H1 (cell line): ENCODE data around the gene DLX4. TPM values are rescaled to one million over a fixed set of nuclear protein-coding genes. Genes with fewer than 3 reads are reported as not detected.

Source experiments
- CTCF ChIA-PET: fragments of 300-600 bp; sonication (Branson Sonifier 250); formaldehyde crosslinking; loops from one replicate; lab custom pipeline; 2021; ENCODE audit not compliant: partially characterized antibody; lab: Charles Lee
- POLR2A ChIA-PET: fragments of 300-600 bp; sonication (Branson Sonifier 250); formaldehyde crosslinking; loops from one replicate; lab custom pipeline; 2021; ENCODE audit warnings: inconsistent platforms; ENCODE audit not compliant: partially characterized antibody; lab: Charles Lee
- DNase-seq, 2 experiments: peaks; one replicate each; pipeline versions ENCODE4 v3.0.0 to v3.0.0-alpha.2; 2010 to 2022; ENCODE audit warnings: low spot score in 2 of 2, low read depth in 1 of 2, mixed read lengths in 1 of 2
- FAIRE-seq: peaks from 2 replicates; lab custom pipeline; 2011; peaks lifted over from hg19 to GRCh38; lab: Jason Lieb, UNC
- H2AFZ ChIP-seq: 2 replicates; pipeline ENCODE4 v1.8.1; 2012; ENCODE audit warnings: low read length, inconsistent platforms
- H2AK5ac ChIP-seq: 2 replicates; pipeline ENCODE4 v1.6.1; 2013; ENCODE audit warnings: low read depth, low read length
- H2BK120ac ChIP-seq: replicated peaks from 2 replicates; pipeline ENCODE3; 2013; ENCODE audit warnings: low read depth, low read length, inconsistent platforms
- H2BK12ac ChIP-seq: 2 replicates; pipeline ENCODE4 v1.6.1; 2013; ENCODE audit warnings: low read depth, low read length
- H2BK15ac ChIP-seq: 2 replicates; pipeline ENCODE4 v1.6.1; 2013; ENCODE audit warnings: low read length
- H2BK20ac ChIP-seq: 2 replicates; pipeline ENCODE4 v1.6.1; 2013; ENCODE audit warnings: low read length
- H2BK5ac ChIP-seq: 2 replicates; pipeline ENCODE4 v1.6.1; 2013; ENCODE audit warnings: low read depth, low read length
- H3K14ac ChIP-seq: 2 replicates; pipeline ENCODE4 v1.6.1; 2013; ENCODE audit warnings: inconsistent platforms; ENCODE audit not compliant: insufficient read length
- H3K18ac ChIP-seq: 2 replicates; pipeline ENCODE4 v1.6.1; 2013; ENCODE audit warnings: low read length; ENCODE audit errors: extremely low read depth
- H3K23ac ChIP-seq: 2 replicates; pipeline ENCODE4 v1.6.1; 2013; ENCODE audit warnings: inconsistent platforms; ENCODE audit not compliant: insufficient read length
- H3K23me2 ChIP-seq: 2 replicates; pipeline ENCODE4 v1.6.1; 2013; ENCODE audit warnings: low read depth, low read length
- H3K27ac ChIP-seq: 2 replicates; pipeline ENCODE4 v1.6.1; 2011; ENCODE audit warnings: low read depth, low read length, inconsistent platforms
- H3K27me3 ChIP-seq, 4 experiments: replicated peaks in 1 of 4; 1 replicate in 1 of 4; 2 replicates in 3 of 4; pipeline versions ENCODE4 v1.6.1 to v1.8.1; 2011 to 2013; ENCODE audit warnings: low read length in 3 of 4, mild to moderate bottlenecking in 3 of 4, inconsistent platforms in 2 of 4, mixed read lengths in 2 of 4, moderate library complexity in 1 of 4; ENCODE audit not compliant: control insufficient read depth in 3 of 4, insufficient read depth in 3 of 4; ENCODE audit errors: extremely low read depth in 1 of 4
- H3K36me3 ChIP-seq, 4 experiments: 2 replicates each; pipeline versions ENCODE4 v1.6.1 to v1.8.1; 2011 to 2013; ENCODE audit warnings: mild to moderate bottlenecking in 4 of 4, low read length in 3 of 4, moderate library complexity in 2 of 4, control low read depth in 1 of 4, inconsistent platforms in 1 of 4; ENCODE audit not compliant: insufficient read depth in 4 of 4, control insufficient read depth in 2 of 4
- H3K4ac ChIP-seq: replicated peaks from 2 replicates; pipeline ENCODE3; 2013; ENCODE audit warnings: low read length, low read depth, mixed read lengths, inconsistent platforms; ENCODE audit not compliant: insufficient read length
- H3K4me1 ChIP-seq, 4 experiments: replicated peaks in 1 of 4; 1 replicate in 1 of 4; 2 replicates in 3 of 4; pipeline versions ENCODE4 v1.6.1 to v1.8.1; 2011 to 2013; ENCODE audit warnings: low read length in 3 of 4, inconsistent platforms in 2 of 4, mixed read lengths in 1 of 4; ENCODE audit not compliant: insufficient read depth in 4 of 4, control insufficient read depth in 3 of 4
- H3K4me2 ChIP-seq, 2 experiments: 2 replicates each; pipeline versions ENCODE4 v1.6.1 to v1.8.1; 2011 to 2013; ENCODE audit warnings: low read depth in 2 of 2, low read length in 2 of 2, control low read depth in 1 of 2, inconsistent platforms in 1 of 2, mild to moderate bottlenecking in 1 of 2; ENCODE audit not compliant: insufficient read depth in 1 of 2
- H3K4me3 ChIP-seq, 4 experiments: fragments of 200-600, 300-600 bp in 1 of 4; sonication (generic), shearing (Covaris generic), sonication (Bioruptor Twin) in 1 of 4; 2 replicates each; pipeline versions ENCODE4 v1.5.1 to v1.8.1; 2011 to 2016; ENCODE audit warnings: low read length in 4 of 4, low read depth in 3 of 4, control low read depth in 2 of 4, inconsistent platforms in 2 of 4, mild to moderate bottlenecking in 2 of 4, mixed read lengths in 1 of 4, moderate library complexity in 1 of 4; ENCODE audit not compliant: insufficient read depth in 2 of 4; ENCODE audit errors: extremely low read depth in 1 of 4
- H3K56ac ChIP-seq: replicated peaks from 2 replicates; pipeline ENCODE3; 2013; ENCODE audit warnings: low read depth, mild to moderate bottlenecking, mixed read lengths, low read length, inconsistent platforms; ENCODE audit not compliant: insufficient read length
- H3K79me1 ChIP-seq: 2 replicates; pipeline ENCODE4 v1.6.1; 2013; ENCODE audit warnings: low read depth, low read length, control low read depth
- H3K79me2 ChIP-seq, 2 experiments: 2 replicates each; pipeline versions ENCODE4 v1.6.1 to v1.8.1; 2012 to 2013; ENCODE audit warnings: low read length in 2 of 2, mild to moderate bottlenecking in 2 of 2, inconsistent platforms in 1 of 2; ENCODE audit not compliant: insufficient read depth in 2 of 2, control insufficient read depth in 1 of 2
- H3K9ac ChIP-seq, 4 experiments: replicated peaks in 1 of 4; 1 replicate in 1 of 4; 2 replicates in 3 of 4; pipeline versions ENCODE4 v1.6.1 to v1.8.1; 2011 to 2013; ENCODE audit warnings: low read depth in 3 of 4, low read length in 3 of 4, control low read depth in 2 of 4, mild to moderate bottlenecking in 2 of 4, moderate library complexity in 2 of 4, inconsistent platforms in 1 of 4; ENCODE audit errors: extremely low read depth in 1 of 4
- H3K9me3 ChIP-seq, 2 experiments: 2 replicates each; pipeline versions ENCODE4 v1.6.1 to v1.8.1; 2012 to 2013; ENCODE audit warnings: mild to moderate bottlenecking in 2 of 2, moderate library complexity in 2 of 2, control low read depth in 1 of 2, inconsistent platforms in 1 of 2, low read depth in 1 of 2, low read length in 1 of 2, mixed read lengths in 1 of 2; ENCODE audit not compliant: insufficient read depth in 2 of 2
- H4K20me1 ChIP-seq, 2 experiments: replicated peaks in 1 of 2; 2 replicates each; pipeline versions ENCODE3 to v1.8.1; 2011 to 2013; ENCODE audit warnings: inconsistent platforms in 2 of 2, low read length in 2 of 2, mild to moderate bottlenecking in 1 of 2; ENCODE audit not compliant: insufficient read depth in 2 of 2, control insufficient read depth in 1 of 2
- H4K5ac ChIP-seq: 2 replicates; pipeline ENCODE4 v1.6.1; 2013; ENCODE audit warnings: low read length, low read depth, mixed read lengths, inconsistent platforms; ENCODE audit not compliant: insufficient read length
- H4K8ac ChIP-seq: 2 replicates; pipeline ENCODE4 v1.8.0; 2013; ENCODE audit warnings: mild to moderate bottlenecking, moderate library complexity, low read length, inconsistent platforms; ENCODE audit not compliant: insufficient read depth; ENCODE audit errors: extremely low read depth
- H4K91ac ChIP-seq: replicated peaks from 2 replicates; pipeline ENCODE3; 2013; ENCODE audit warnings: low read length, mixed read lengths, inconsistent platforms; ENCODE audit not compliant: insufficient read length
- CEBPB ChIP-seq: IDR thresholded peaks from 2 replicates; pipeline ENCODE4 v1.6.1; 2012; ENCODE audit warnings: low read depth, low read length
- CHD1 ChIP-seq: IDR thresholded peaks from 2 replicates; pipeline ENCODE4 v1.6.1; 2012; ENCODE audit warnings: low read depth, low read length, improper control_type of control experiment
- EP300 ChIP-seq, 2 experiments: IDR thresholded peaks; 1 replicate in 1 of 2; 2 replicates in 1 of 2; pipeline ENCODE4 v1.6.1; 2011 to 2012; ENCODE audit warnings: low read depth in 2 of 2, low read length in 2 of 2, mild to moderate bottlenecking in 2 of 2, borderline replicate concordance in 1 of 2, inconsistent platforms in 1 of 2, moderate library complexity in 1 of 2
- JUN ChIP-seq: IDR thresholded peaks from 2 replicates; pipeline ENCODE4 v1.6.1; 2011; ENCODE audit warnings: low read depth, mild to moderate bottlenecking, improper control_type of control experiment, low read length
- JUND ChIP-seq: IDR thresholded peaks from 2 replicates; pipeline ENCODE4 v1.6.1; 2011; ENCODE audit warnings: mild to moderate bottlenecking, improper control_type of control experiment, low read length
- KDM4A ChIP-seq: IDR thresholded peaks from one replicate; pipeline ENCODE4 v1.7.1; 2012; ENCODE audit warnings: low read depth, mild to moderate bottlenecking, moderate library complexity, low read length, inconsistent platforms; ENCODE audit not compliant: severe bottlenecking
- POLR2A ChIP-seq, 2 experiments: IDR thresholded peaks; 1 replicate in 1 of 2; 2 replicates in 1 of 2; pipeline ENCODE4 v1.6.1; 2011; ENCODE audit warnings: low read depth in 2 of 2, low read length in 2 of 2, mild to moderate bottlenecking in 2 of 2; ENCODE audit errors: control extremely low read depth in 1 of 2
- SAP30 ChIP-seq: fragments of 300-600 bp; sonication (generic); IDR thresholded peaks from 2 replicates; pipeline ENCODE4 v1.7.1; 2012; ENCODE audit warnings: low read length, moderate library complexity, mild to moderate bottlenecking, inconsistent platforms; ENCODE audit not compliant: insufficient read depth, insufficient replicate concordance
- SIX5 ChIP-seq: IDR thresholded peaks from 2 replicates; pipeline ENCODE4 v1.6.1; 2011; ENCODE audit warnings: mild to moderate bottlenecking, low read depth, low read length
- SP1 ChIP-seq: IDR thresholded peaks from 2 replicates; pipeline ENCODE4 v1.6.1; 2011; ENCODE audit warnings: low read depth, low read length
- SUZ12 ChIP-seq: fragments of 200-600 bp; sonication (generic); IDR thresholded peaks from 2 replicates; pipeline ENCODE4 v1.6.1; 2012; ENCODE audit warnings: mild to moderate bottlenecking, inconsistent platforms, low read length, moderate library complexity, mixed read lengths
- TAF7 ChIP-seq: optimal IDR thresholded peaks from 2 replicates; pipeline ENCODE3; 2011; ENCODE audit warnings: low read depth, mild to moderate bottlenecking, inconsistent platforms, low read length, moderate library complexity, borderline replicate concordance
- TBP ChIP-seq: IDR thresholded peaks from 2 replicates; pipeline ENCODE4 v1.6.1; 2011; ENCODE audit warnings: low read depth, low read length, improper control_type of control experiment
- ZNF274 ChIP-seq: IDR thresholded peaks from 2 replicates; pipeline ENCODE4 v1.7.0; 2012; ENCODE audit warnings: low read length, borderline replicate concordance; ENCODE audit errors: extremely low read depth
- WGBS, 2 experiments: shearing (Covaris generic) in 1 of 2; methylation state at CpG; one replicate each; pipeline versions ENCODE4 v1.1.6 to v1.1.7; 2013 to 2015; ENCODE audit warnings: low lambda C conversion rate in 2 of 2, mixed read lengths in 2 of 2, inconsistent platforms in 1 of 2, low coverage in 1 of 2, missing lambda C conversion rate in 1 of 2; ENCODE audit not compliant: insufficient replicate concordance in 2 of 2, insufficient coverage in 1 of 2, insufficient read length in 1 of 2; ENCODE audit errors: extremely low coverage in 1 of 2, missing lambda C conversion rate in 1 of 2; 5-methylcytosine and 5-hydroxymethylcytosine counted together
- polyA plus RNA-seq, 7 experiments: library from polyadenylated mRNA; depleted of rRNA in 3 of 7; stranded (reverse) in 5 of 7; unstranded in 2 of 7; fragments of >200 nt in 5 of 7; fragments of 200-250 nt in 2 of 7; gene quantifications; 1 replicate in 5 of 7; 2 replicates in 1 of 7; 4 replicates in 1 of 7; pipeline versions ENCODE4 v1.2.1 to v1.2.3, GENCODE V29; 2011 to 2013; ENCODE audit warnings: missing spikeins in 2 of 7, mixed read lengths in 2 of 7
- total RNA-seq: library from RNA; stranded (reverse); fragmentation: NEBNext Ultra II Directional; extraction: Animal tissue kit (Norgen Biotek cat#: 25700); gene quantifications from 2 replicates; pipeline ENCODE4 v1.2.1, GENCODE V29; 2021

DLX4 gene
- total and polyA plus RNA-seq, 2 of the 8 experiments (the other 6 are each of a cell fraction or from before 2014, with no cell fraction given) = 0.67 to 0.80 TPM

DNA sequence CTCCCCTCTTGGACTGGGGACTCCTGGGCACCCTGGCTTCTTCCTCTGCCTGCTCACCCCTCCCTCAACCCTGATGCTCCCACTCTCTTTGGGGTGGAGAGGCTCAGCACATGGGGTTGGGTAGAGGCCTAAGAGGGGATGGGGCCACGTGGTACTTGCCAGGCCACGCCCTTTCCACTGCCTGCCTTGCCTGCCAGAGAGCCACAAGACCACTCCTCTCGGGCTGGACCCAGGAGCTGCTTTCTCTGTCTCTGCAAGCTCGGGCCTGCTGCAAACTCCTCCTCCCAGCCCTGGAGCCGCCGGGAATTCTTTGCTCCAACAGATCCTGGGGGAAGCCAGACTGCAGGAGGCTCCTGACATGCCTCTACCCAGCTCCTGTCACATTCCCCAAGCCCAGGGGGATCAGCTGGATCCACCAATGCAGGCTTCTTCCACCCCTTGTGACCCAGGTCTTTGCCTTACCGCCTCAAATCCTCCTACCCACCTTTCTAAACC is 11.8 kb downstream of the DLX4 start:
- no peak overlapping the region for H3K27ac ChIP-seq
- DNase-seq (peak; percentile 64 to 72), FAIRE-seq (peak; percentile 83)
- no peak overlapping the region for H3K56ac ChIP-seq
- no peak overlapping the region for H3K23ac ChIP-seq
- no peak overlapping the region for H4K5ac ChIP-seq
- H3K79me2 ChIP-seq = no peaks in the 10 kb centered on the region
- peak overlapping the region; percentile 48; the same call in 1 of the 2 replicates for H3K18ac ChIP-seq
- H3K4me3 ChIP-seq = no peak overlapping the region
- no peaks in the 10 kb centered on the region for H3K9me3 ChIP-seq
- WGBS, 2 experiments = 7% methylated on average over 7 of the region's 7 CpGs; no CpG with 5 or more reads in 1 of the 2 experiments
- no peaks in the 10 kb centered on the region for H3K36me3 ChIP-seq
- no peak overlapping the region for H4K91ac ChIP-seq
- H2AFZ ChIP-seq = no peak overlapping the region; the same call in 1 of the 2 replicates
- H3K4ac ChIP-seq = no peak overlapping the region
- peaks cover 3 to 25% (median 14%) of the 10 kb centered on the region in 4 experiments for H3K4me1 ChIP-seq
- H2BK15ac ChIP-seq = peak overlapping the region; percentile 90; the same call in 1 of the 2 replicates
- no peaks in the 10 kb centered on the region for H3K79me1 ChIP-seq
- peak overlapping the region; percentile 40; the same call in 1 of the 2 replicates for H2BK12ac ChIP-seq
- H3K9ac ChIP-seq = no peak overlapping the region
- no peak overlapping the region for H3K14ac ChIP-seq
- no peaks in the 10 kb centered on the region for H4K20me1 ChIP-seq
- H2BK5ac ChIP-seq = no peak overlapping the region
- H2BK120ac ChIP-seq = no peak overlapping the region
- POLR2A ChIA-PET = interaction anchor here (0.8 to 1.0 kb wide), 2 partner anchors 8 to 13 kb away, joined by 3 to 4 read pairs; no protein-coding TSS in a partner anchor
- H2BK20ac ChIP-seq = 0 out of 2 replicates have a peak overlapping the region, but pooled peaks have one; percentile 64
- H3K4me2 ChIP-seq = peak overlapping the region; percentile 18 to 30; a peak in 3 of 4 replicates
- CTCF ChIA-PET = interaction anchor here (0.7 to 15.2 kb wide), 10 partner anchors 11 to 120 kb away, joined by 3 to 398 read pairs (median 4); partner anchors contain the start of gene DLX3
- H2AK5ac ChIP-seq = peak overlapping the region; percentile 46; the same call in 1 of the 2 replicates
- no peak overlapping the region for H4K8ac ChIP-seq
- no peaks in the 10 kb centered on the region; the same call in 1 of the 2 replicates for H3K23me2 ChIP-seq
- peaks cover 1 to 37% (median 18%) of the 10 kb centered on the region in 4 experiments for H3K27me3 ChIP-seq
- no peak for TF ChIP-seq EP300 (IDR thresholded peaks at IDR 0.05; ENCODE audit: borderline replicate concordance in 1 of 2, low read depth in 2 of 2, low read length in 2 of 2)
- no peak for TF ChIP-seq POLR2A (IDR thresholded peaks at IDR 0.05; ENCODE audit: control extremely low read depth in 1 of 2, low read depth in 2 of 2, low read length in 2 of 2)
- TF ChIP-seq ZNF274 = no peak
- TF ChIP-seq KDM4A = no peak
- no peak for TF ChIP-seq CHD1
- TF ChIP-seq SUZ12 = no peak
- no peak for TF ChIP-seq CEBPB
- no peak for TF ChIP-seq JUN
- TF ChIP-seq TAF7 = no peak
- TF ChIP-seq SIX5 = no peak
- TF ChIP-seq SP1 = peak; percentile 46; the same call in 1 of the 2 replicates
- TF ChIP-seq TBP = peak; percentile 50; the same call in 1 of the 2 replicates
- TF ChIP-seq JUND = no peak
- TF ChIP-seq SAP30 = no peak
